ENCODE measurements around the gene TBC1D30. TPM values are rescaled to one million over a fixed set of nuclear protein-coding genes. Genes with fewer than 3 reads are reported as not detected.
"Not testable (repeated sequence)": the region's sequence is repeated elsewhere in the genome, so short reads cannot be mapped to it uniquely, and the experiment has no call there.

Gene TBC1D30, protein sequence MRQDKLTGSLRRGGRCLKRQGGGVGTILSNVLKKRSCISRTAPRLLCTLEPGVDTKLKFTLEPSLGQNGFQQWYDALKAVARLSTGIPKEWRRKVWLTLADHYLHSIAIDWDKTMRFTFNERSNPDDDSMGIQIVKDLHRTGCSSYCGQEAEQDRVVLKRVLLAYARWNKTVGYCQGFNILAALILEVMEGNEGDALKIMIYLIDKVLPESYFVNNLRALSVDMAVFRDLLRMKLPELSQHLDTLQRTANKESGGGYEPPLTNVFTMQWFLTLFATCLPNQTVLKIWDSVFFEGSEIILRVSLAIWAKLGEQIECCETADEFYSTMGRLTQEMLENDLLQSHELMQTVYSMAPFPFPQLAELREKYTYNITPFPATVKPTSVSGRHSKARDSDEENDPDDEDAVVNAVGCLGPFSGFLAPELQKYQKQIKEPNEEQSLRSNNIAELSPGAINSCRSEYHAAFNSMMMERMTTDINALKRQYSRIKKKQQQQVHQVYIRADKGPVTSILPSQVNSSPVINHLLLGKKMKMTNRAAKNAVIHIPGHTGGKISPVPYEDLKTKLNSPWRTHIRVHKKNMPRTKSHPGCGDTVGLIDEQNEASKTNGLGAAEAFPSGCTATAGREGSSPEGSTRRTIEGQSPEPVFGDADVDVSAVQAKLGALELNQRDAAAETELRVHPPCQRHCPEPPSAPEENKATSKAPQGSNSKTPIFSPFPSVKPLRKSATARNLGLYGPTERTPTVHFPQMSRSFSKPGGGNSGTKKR
- total RNA-seq (1 to 10 TPM in 3 of 9 donors, under 1 TPM in 6; 0.37 to 2.9 (median 0.67) TPM), polyA plus RNA-seq (1 to 10 TPM in 1 of 2 donors, under 1 TPM in 1; 0.15 to 1.1 TPM)
- long read RNA-seq, donor 1, partial matches to known transcripts, result 0 of 3 reads
- long read RNA-seq, donor 1, other reads (novel, unspliced or antisense), result 3 of 3 reads
- long read RNA-seq, donor 2, result 0 reads
- long read RNA-seq, donor 3, partial matches to known transcripts, result 0 of 1 reads
- long read RNA-seq, donor 3, other reads (novel, unspliced or antisense), result 1 of 1 reads

DNA sequence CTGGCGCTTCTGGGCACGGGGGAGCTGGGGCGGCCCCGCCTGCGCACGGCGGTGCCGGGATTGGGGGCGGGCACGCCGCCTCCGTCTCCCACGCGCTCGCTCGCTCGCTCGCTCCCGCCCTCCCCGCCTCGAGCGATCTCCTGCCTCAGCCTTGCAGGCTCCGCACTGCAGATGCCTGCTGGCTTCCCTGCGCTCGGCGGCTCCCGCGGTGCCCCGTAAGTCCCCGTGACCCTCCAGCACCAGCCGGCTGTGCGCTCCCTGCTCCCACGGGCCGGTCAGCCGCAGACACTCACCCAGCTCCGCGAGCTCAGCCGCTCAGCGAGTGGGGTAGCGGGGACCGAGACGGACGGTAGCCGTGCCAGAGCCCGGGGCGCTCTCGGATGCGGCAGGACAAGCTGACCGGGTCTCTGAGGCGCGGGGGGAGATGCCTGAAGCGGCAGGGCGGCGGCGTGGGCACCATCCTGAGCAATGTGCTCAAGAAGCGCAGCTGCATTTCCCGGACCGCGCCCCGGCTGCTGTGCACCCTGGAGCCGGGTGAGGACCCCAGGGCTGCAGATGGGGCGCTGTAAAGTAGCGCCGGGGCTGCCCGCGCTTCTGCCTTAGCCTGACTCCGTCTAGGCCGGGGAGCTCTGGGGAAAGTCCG lies at the start of gene TBC1D30:
Gene TBC1D30 (plus strand): TSS at position 148 of the 643 bp plus-strand sequence. CDS start 233 bp downstream, at position 381.
- Histone ChIP-seq H3K27ac (no peak within 1 kb of the TSS), H3K9me3 (peaks cover 0 to 9% (median 0%) of the 10 kb centered on the region in 12 donors), H3K4me3 (peak within 1 kb of the TSS; percentile 36 to 60 (median 47)), H3K36me3 (no peaks in the 10 kb centered on the region), H3K27me3 (peaks cover 2 to 68% (median 43%) of the 10 kb centered on the region in 9 donors), H3K4me1 (peaks cover 0 to 28% (median 21%) of the 10 kb centered on the region in 12 donors)
- 0 to 3% (median 1%) methylated on average over 20 to 69 of the region's 69 CpGs for WGBS, 4 donors
- DNase-seq (peak in 3 of 5 donors; percentile 6 to 59 (median 33)), ATAC-seq (peak in 3 of 4 donors; percentile 44 to 80 (median 76))
- intact Hi-C loops (cut with DNase I), result no loop called here
- no peak for TF ChIP-seq POLR2A (IDR thresholded peaks at IDR 0.05)
- TF ChIP-seq, protein P1, sequence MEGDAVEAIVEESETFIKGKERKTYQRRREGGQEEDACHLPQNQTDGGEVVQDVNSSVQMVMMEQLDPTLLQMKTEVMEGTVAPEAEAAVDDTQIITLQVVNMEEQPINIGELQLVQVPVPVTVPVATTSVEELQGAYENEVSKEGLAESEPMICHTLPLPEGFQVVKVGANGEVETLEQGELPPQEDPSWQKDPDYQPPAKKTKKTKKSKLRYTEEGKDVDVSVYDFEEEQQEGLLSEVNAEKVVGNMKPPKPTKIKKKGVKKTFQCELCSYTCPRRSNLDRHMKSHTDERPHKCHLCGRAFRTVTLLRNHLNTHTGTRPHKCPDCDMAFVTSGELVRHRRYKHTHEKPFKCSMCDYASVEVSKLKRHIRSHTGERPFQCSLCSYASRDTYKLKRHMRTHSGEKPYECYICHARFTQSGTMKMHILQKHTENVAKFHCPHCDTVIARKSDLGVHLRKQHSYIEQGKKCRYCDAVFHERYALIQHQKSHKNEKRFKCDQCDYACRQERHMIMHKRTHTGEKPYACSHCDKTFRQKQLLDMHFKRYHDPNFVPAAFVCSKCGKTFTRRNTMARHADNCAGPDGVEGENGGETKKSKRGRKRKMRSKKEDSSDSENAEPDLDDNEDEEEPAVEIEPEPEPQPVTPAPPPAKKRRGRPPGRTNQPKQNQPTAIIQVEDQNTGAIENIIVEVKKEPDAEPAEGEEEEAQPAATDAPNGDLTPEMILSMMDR (IDR thresholded peaks at IDR 0.05), result no peak

DNA sequence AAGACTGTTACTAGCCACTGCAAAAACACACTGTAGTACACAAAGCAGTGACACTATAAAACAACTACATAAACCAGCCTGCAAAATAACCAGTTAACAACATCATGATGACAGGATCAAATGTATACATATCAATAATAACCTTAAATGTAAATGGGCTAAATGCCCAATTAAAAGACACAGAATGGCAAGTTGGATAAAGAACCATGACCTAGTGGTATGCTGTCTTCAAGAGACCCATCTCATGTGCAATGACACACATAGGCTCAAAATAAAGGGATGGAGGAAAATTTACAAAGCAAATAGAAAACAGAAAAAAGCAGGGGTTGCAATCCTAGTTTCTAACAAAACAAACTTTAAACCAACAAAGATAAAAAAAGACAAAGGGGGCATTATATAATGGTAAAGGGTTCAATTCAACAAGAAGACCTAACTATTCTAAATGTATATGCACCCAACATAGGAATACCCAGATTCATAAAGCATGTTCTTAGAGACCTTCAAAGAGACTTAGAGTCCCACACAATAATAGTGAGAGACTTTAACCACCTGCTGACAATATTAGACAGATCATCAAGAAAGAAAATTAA lies 49.2 kb upstream of the TBC1D30 start:
- intact Hi-C loops (cut with DNase I); H3K27ac ChIP-seq; H3K4me1 ChIP-seq; H3K27me3 ChIP-seq; DNase-seq; ATAC-seq; H3K36me3 ChIP-seq; H3K4me3 ChIP-seq: not testable (repeated sequence)
- peaks cover 0 to 28% (median 19%) of the 10 kb centered on the region in 12 donors for H3K9me3 ChIP-seq

DNA sequence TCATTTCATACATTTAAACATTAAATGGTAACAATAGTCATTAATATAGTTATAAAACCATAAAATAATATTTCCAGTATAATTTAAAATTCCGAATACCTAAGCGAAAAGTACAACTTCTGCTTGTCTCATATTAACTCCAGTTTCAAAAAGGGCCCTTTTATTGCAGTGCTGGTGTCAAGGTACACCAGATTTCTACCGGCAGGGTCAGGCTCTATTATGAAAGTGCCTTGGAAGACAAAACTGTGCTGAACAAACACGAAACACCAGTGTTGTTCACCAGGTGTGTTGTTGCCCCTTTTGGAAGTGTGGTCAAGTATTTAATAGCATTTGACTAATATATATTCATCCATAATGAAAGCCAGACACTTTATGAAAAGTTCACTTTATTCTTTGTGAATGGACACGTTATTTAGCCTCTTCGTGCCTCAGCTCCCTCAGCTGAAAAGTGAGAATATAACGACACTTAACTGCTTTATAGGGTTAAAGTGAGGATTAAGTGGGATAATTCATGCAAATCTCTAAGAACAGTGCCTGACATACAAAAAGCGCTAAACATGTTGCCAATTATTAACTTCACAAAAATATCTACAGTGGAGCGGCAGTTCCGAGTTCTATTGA lies 45.0 kb upstream of the TBC1D30 start:
- H3K4me3 ChIP-seq, result no peak overlapping the region
- DNase-seq, result no peak
- no peaks in the 10 kb centered on the region for H3K36me3 ChIP-seq
- peaks cover 0 to 25% (median 0%) of the 10 kb centered on the region in 9 donors for H3K27me3 ChIP-seq
- no peak overlapping the region for H3K27ac ChIP-seq
- TF ChIP-seq POLR2A (IDR thresholded peaks at IDR 0.05), result no peak
- TF ChIP-seq, protein P1 (IDR thresholded peaks at IDR 0.05), result no peak
- intact Hi-C loops (cut with DNase I), result no loop called here
- peaks cover 0 to 23% (median 17%) of the 10 kb centered on the region in 12 donors for H3K9me3 ChIP-seq
- peaks cover 0 to 27% (median 10%) of the 10 kb centered on the region in 12 donors for H3K4me1 ChIP-seq
- WGBS, 4 donors, result 85 to 89% (median 86%) methylated on average over 10 of the region's 10 CpGs
- no peak for ATAC-seq
